Right lung (tissue), 10 donors: ENCODE data around the gene ZNF483. TPM values are rescaled to one million over a fixed set of nuclear protein-coding genes. Genes with fewer than 3 reads are reported as not detected.
"Not testable (repeated sequence)": the region's sequence is repeated elsewhere in the genome, so short reads cannot be mapped to it uniquely, and the experiment has no call there.

Source experiments
- DNase-seq, 2 donors: peaks; one replicate each; pipeline ENCODE4 v3.0.0-alpha.2; 2013
- long read RNA-seq, 8 donors: transcript quantifications; one replicate each; lab custom pipeline, GENCODE V29; 2026
- polyA plus RNA-seq, 5 donors: library from polyadenylated mRNA; unstranded; fragments of 120-200 nt; gene quantifications; one replicate each; pipeline versions ENCODE4 v1.2.1 to v1.2.3, GENCODE V29; 2013; ENCODE audit warnings: inconsistent platforms in 1 of 5, low replicate concordance in 1 of 5; ENCODE audit not compliant: insufficient read length in 5 of 5, insufficient read depth in 1 of 5

The ZNF483 gene
- polyA plus RNA-seq: 1 to 10 TPM; 1.8 to 4.4 (median 2.5) TPM
- long read RNA-seq, donor 1, partial matches to known transcripts: 92 of 114 reads
- long read RNA-seq, donor 1, other reads (novel, unspliced or antisense): 21 of 114 reads
- long read RNA-seq, donor 2: 0 reads
- long read RNA-seq, donor 3, partial matches to known transcripts: 72 of 134 reads
- long read RNA-seq, donor 3, other reads (novel, unspliced or antisense): 61 of 134 reads
- long read RNA-seq, donor 4: 0 reads
- long read RNA-seq, donor 5, partial matches to known transcripts: 27 of 114 reads
- long read RNA-seq, donor 5, other reads (novel, unspliced or antisense): 87 of 114 reads
- long read RNA-seq, donor 6, partial matches to known transcripts: 0 of 1 reads
- long read RNA-seq, donor 6, other reads (novel, unspliced or antisense): 0 of 1 reads
- long read RNA-seq, donor 7, partial matches to known transcripts: 12 of 40 reads
- long read RNA-seq, donor 7, other reads (novel, unspliced or antisense): 28 of 40 reads
- long read RNA-seq, donor 8: 0 reads

DNA sequence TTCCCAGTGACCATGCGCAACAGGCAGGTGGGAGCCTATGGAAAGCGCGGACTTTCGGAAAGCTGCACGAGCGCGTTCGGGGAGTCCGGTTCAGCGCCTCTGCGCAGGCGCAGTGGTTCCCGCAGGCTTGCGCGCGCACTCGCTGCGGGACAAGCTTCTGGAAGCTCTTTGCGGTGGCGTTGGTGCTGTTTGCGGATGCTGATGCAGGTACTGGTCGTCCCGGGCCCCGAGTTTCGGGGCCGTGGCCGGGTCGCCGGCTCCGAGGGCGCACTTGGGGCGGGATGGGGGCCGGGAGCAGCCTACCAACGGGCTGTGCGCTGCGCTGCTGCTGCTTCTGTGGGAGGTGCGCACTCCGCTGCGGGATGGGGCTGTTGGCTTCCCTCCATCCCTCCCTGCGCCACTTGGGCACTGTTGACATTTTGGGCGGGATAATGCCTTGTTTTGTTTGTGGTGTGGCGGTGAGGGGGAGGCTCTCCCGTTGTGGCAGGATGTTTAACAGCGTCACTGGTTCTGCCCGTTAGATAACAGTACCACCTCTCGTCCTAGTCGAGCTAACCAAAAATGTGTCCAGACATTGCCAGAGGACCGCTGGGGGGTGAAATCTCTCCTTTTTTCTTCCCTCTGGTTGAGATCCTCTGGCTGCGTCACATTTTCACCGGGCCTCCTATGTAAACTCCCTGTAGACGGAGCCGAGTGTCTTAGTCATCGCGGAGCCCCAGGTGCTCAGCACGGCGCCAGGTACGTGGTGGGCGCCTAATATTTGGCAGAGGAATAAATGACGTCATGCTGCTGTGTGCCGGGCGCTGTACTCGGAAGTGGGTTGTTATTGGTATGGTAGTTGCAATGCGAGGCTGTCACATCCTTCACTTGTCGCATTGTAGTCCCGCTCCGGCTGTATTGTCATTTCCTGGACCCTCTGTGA is at the start of gene ZNF483:
ZNF483 (plus strand) TSS at position 124 of the 922 bp plus-strand sequence. CDS start 2,217 bp downstream, outside the sequence.
- DNase-seq: peak; percentile 81 to 82

GRCh38 chr9:111475195-111475594 is 49.8 kb upstream of the ZNF483 start:
- DNase-seq: no peak

- no peak for DNase-seq
Observed at GRCh38 chr9:111477677-111478076, 47.3 kb upstream of the ZNF483 start.

DNA sequence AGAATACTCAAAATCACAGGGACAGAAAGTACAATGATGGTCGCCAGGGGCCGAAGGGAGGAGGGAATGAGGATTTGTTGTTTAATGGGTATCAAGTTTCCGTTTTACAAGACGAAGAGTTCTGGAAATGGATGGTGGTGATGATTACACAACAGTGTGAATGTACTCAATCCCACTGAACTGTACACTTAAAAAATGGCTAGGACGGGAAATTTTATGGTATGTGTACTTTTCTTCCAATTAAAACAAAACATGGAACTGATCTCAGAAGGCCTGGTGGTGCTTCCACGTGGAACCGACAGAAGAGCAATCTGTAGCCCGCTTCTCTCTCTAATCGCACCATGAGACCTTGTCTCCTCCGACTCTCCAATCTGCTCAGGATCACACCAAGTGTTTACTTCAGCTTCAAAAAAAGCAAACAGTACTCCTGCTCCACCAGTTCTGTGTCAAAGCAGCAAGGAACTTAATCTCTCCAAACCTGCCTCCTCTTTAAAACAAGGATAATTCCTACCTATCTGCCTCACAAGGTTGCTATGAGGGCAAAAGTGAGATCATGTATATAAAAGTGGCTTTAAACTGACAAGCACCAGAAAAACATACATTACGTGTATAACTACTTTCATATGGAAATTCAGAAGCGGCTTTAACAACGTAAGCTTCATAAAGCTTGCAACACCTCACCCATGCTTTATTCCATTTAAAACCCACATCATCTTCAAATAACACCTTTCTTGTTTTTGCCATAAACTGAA is 42.9 kb upstream of the ZNF483 start:
- DNase-seq: peak in 1 of 2 donors; percentile 4

GRCh38 chr9:111482694-111483438 is 42.1 kb upstream of the ZNF483 start:
- peak; percentile 61 to 76 for DNase-seq

DNA sequence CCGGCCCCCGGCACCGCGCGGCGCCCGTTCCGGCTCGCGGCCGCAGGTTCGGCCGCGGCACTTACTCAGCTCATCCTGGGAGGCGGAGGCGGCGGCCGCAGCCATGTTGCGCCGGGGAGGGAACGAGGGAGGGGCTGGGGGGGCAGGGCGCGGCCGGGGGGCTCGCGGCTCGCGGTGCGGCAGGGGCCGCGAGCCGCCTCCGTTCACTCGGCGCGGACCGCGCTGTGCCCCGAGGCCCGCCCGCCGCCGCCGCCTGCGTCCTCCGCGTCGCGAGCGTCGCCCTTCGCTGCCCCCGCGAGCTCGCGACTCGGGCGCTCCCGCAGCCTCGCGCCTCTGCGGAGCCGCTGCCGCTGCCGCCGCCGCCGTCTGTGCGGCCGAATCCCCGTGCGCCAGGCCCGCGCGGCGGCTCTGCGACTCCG is 41.5 kb upstream of the ZNF483 start:
- DNase-seq: no peak

DNA sequence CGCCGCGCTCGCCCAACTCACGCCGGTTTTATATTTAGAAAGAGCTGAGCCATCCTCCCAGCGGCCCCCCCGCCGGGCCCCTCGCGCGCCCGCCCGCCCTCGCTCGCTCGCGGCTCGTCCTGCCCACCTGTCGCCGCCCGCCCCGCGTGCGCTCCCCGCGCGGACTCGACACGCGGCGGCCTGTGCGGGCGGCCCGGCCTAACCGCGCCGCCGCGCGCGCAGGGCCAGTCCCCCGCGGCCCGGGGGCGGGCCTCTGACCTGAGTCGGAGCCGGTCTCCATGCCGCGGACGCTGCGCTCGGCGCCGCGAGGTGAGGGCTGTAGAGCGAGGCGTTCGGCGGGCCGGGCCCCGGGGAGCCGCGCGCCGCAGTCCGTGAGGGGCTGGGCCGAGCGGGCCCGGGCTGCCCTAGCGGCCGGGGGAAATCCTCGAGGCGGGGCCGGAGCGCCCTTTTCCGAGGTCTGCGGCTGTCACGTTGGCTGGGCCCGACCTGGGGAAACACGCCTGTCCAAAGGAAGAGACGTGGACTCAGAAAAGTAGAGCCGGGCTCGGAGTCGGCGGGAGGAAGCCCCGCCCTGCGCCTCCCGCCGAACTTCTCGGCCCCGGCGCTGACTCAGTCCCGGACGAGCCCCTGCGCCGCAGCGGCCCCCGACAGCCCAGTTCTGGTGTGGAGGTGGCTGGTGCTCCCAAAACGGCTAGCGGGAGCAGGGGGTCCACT is 41.0 kb upstream of the ZNF483 start, which contains the start of gene ECPAS:
ECPAS (minus strand) TSS at position 526 of the 714 bp plus-strand sequence. CDS start 11,465 bp downstream, outside the sequence.
- DNase-seq: peak; percentile 65 to 67

DNA sequence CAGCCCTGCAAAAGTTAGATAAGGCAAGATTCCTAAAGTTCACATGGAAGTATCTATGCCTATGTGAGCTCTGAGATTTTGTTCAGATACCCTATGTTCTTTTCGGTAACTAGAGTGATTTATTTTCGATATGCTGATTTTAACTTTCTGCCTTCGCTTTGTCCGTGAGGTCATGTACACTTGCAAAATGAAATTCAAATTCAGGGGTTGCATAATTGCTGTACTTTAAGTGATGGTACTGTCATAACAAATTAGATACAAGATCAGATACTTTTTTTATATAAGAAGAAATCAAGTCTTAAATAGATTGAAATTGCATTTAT is 40.4 kb upstream of the ZNF483 start:
- no peak for DNase-seq

GRCh38 chr9:111497196-111497595 is 27.8 kb upstream of the ZNF483 start:
- not testable (repeated sequence) for DNase-seq

GRCh38 chr9:111501005-111501562 is 23.9 kb upstream of the ZNF483 start:
- DNase-seq: no peak

DNA sequence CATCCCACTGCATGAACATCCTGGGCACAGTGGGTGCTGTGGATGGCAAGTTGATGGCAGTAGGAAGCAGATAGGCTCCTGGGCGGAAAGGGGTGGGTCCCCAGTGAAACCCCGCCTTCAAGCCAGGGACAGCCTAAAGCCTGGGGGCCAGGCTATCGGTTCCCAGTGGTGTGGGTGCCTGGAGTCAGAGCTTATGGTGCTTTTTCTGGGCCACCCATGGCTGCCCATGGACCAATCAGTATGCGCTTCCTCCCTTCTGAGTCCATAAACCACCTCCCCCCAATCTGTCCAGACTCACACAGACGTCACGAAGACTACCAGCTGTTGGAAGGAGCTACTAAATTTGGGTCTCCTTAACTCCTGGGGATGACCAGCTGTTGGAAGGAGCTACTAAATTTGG is 23.3 kb upstream of the ZNF483 start:
- DNase-seq: no peak

GRCh38 chr9:111502506-111502905 is 22.5 kb upstream of the ZNF483 start:
- no peak for DNase-seq

DNA sequence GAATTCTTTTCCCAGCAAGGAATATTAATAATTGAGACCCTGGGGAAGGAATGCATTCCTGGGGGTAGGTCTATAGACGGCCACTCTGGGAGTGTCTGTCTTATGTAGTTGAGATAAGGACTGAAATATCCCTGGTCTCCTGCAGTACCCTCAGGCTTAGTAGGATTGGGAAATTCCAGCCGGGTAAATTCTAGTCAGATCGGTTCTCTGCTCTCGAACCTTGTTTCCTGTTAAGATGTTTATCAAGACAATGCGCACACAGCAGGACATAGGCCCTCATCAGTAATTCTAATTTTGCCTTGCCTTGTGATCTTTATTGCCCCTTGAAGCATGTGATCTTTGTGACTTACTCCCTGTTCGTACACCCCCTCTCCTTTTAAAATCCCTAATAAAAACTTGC is 13.4 kb upstream of the ZNF483 start:
- not testable (repeated sequence) for DNase-seq

DNA sequence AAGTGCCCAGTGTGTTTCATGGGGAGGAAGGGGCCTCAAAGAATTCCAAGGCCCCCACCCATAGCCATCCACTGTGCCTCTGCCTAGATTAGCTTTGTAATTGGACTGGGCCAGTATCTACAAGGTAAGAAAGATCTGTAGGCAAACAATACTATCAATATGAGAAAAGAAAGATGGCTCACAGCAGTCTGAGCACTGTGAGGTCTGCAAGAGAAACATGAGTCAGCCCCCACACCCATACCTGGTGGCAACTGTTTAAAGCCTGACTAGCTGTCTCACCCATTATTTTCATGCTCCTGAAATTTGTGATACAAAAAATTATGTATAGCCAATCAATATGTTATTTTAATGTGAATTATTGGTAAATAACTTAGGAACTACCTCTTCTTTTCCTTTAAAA is 10.0 kb upstream of the ZNF483 start:
- DNase-seq: no peak

DNA sequence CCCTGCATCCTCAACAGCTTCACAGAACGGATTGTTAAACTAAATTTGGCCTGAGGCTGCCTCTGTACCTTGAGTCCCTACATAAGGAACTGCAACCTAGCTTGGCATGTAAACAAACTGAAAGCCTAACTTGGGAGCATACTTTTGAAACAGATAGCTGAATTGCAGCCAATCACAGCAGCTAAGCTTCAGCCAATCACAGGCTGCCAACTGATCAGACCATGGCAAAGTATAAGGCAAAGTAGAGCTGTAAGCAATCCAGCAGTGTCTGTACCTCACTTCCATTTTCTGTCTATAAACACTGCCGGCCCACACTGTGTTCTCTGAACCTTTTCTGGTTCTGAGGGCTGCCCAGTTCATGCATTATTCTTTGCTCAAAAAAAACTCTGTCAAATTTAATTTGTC is 8.9 kb upstream of the ZNF483 start:
- DNase-seq: no peak

DNA sequence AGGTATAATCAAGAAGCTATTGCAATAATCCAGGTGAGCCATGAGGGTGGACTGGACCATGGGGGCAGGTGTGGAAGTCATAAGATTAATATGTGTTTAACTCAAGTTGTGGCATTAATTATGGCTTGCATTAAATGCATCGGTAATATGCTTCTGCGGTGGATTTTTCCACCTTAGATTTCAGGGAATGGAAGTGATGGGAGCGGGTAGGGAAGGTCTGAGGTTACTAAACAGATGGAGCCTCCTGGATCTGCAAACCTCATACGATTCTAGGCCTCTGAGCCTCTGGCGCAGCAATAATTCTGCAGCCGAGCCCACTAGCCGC is 286 bp upstream of the ZNF483 start:
- no peak for DNase-seq

GRCh38 chr9:111527347-111527746 is 2.4 kb downstream of the ZNF483 start:
- no peak for DNase-seq

- no peak for DNase-seq
Observed at GRCh38 chr9:111529787-111530186, 4.8 kb downstream of the ZNF483 start.

- no peak for DNase-seq
Observed at GRCh38 chr9:111531716-111532115, 6.7 kb downstream of the ZNF483 start.
